IPS-15b (cell line): ENCODE results near the gene ERICH4.
A peak's percentile ranks its signal among the peaks of the same experiment; 100 is the strongest.

ENCODE experiments used
- H3K27me3 ChIP-seq: one replicate; pipeline ENCODE4 v1.6.1; 2013; ENCODE audit warnings: low read length; ENCODE audit not compliant: control insufficient read depth, insufficient read depth
- H3K36me3 ChIP-seq: one replicate; pipeline ENCODE4 v1.6.1; 2013; ENCODE audit warnings: low read length; ENCODE audit not compliant: control insufficient read depth, insufficient read depth
- H3K4me1 ChIP-seq: one replicate; pipeline ENCODE4 v1.6.1; 2013; ENCODE audit warnings: mild to moderate bottlenecking, low read length; ENCODE audit not compliant: control insufficient read depth, insufficient read depth
- H3K4me3 ChIP-seq: one replicate; pipeline ENCODE4 v1.5.1; 2013; ENCODE audit warnings: low read depth, low read length
- H3K9ac ChIP-seq: one replicate; pipeline ENCODE4 v1.6.1; 2013; ENCODE audit warnings: low read depth, mild to moderate bottlenecking, low read length
- H3K9me3 ChIP-seq: one replicate; pipeline ENCODE4 v1.6.1; 2013; ENCODE audit warnings: mild to moderate bottlenecking, low read length; ENCODE audit not compliant: control insufficient read depth, insufficient read depth

The ERICH4 gene

DNA sequence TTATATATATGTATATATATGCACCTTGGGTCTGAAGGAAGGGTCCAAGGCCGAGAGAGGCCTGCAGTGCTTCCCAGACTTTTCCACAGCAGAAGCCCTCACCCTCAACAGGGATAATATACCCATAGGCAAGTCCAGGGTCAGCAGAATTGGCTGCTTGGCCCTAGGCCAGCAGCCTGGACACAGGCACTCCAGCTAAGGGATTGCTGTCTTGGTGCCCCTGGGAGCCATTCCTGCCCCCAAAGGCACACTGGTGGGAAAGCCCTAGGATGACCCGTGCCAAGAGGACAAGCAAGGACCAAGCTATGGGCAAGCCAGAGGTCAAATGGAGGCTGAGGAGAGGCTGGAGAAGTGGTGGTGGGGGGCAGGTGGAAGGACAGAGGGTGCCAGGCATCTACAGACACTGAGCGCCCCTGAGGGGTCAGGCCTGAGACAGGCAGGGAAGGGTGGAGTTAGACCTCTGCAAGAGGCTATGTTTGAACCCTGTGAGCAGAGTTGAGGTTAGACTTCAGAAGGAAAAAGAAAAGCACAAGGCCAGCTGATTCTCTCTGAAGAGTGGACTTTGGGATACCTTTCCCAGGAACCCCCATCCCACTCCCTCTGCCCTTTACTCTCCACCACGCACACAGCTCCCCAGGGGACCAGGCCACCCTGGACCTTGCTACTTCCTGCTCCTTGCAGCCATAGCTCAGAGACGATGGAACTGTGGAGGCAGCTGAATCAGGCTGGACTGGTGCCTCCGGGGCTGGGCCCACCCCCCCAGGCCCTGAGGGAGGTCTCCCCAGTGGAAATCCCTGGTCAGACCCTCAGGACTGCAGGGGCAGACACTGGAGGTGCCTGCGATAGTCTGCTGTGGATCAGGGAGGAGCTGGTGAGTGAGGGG is at the start of gene ERICH4:
ERICH4 (plus strand) TSS at position 684 of the 883 bp plus-strand sequence; CDS start at position 698, 14 bp downstream.
- no peaks in the 10 kb centered on the region for H3K9me3 ChIP-seq
- no peak within 1 kb of the TSS for H3K9ac ChIP-seq
- H3K36me3 ChIP-seq, result no peaks in the 10 kb centered on the region
- peaks cover 6% of the 10 kb centered on the region for H3K27me3 ChIP-seq
- H3K4me1 ChIP-seq, result no peaks in the 10 kb centered on the region
- no peak within 1 kb of the TSS for H3K4me3 ChIP-seq

- Histone ChIP-seq H3K36me3 (peaks cover 10% of the 10 kb centered on the region), H3K4me3 (no peak overlapping the region), H3K4me1 (peaks cover 3% of the 10 kb centered on the region), H3K9ac (no peak overlapping the region), H3K9me3 (no peaks in the 10 kb centered on the region), H3K27me3 (no peaks in the 10 kb centered on the region)
Measured at GRCh38 chr19:41395355-41395754, 47.6 kb upstream of the ERICH4 start.

- Histone ChIP-seq H3K9ac (peak within 1 kb of the TSS; percentile 93), H3K4me1 (peaks cover 3% of the 10 kb centered on the region), H3K36me3 (no peaks in the 10 kb centered on the region), H3K27me3 (no peaks in the 10 kb centered on the region), H3K9me3 (no peaks in the 10 kb centered on the region), H3K4me3 (peak within 1 kb of the TSS; percentile 78)
Measured at GRCh38 chr19:41397086-41398049, 45.6 kb upstream of the ERICH4 start, which contains the start of the genes BCKDHA and EXOSC5. BCKDHA (plus strand) TSS chr19:41397818; CDS start chr19:41397828, 10 bp downstream. EXOSC5 (minus strand) TSS chr19:41397359; CDS start chr19:41397328, 31 bp downstream.

DNA sequence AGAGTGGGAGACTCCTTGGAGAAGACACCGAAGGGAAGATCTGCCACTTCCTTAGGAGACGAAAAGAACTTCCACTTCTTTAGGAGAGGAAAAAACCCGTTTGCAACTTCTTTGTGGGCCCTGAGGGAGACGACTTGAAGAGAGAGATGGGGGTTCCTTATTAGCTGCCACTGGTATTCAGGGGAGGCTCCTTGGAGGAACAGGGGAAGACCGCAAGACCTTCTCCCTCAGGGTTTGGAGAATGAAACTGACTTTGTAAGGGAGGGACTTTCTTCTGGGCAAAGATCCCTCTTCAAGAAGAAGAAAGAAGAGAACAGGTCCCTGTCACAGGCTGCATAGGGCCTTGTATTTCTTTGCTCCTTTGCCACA is 44.9 kb upstream of the ERICH4 start:
- H3K4me1 ChIP-seq, result peaks cover 3% of the 10 kb centered on the region
- peak overlapping the region; percentile 78 for H3K4me3 ChIP-seq
- H3K9me3 ChIP-seq, result no peaks in the 10 kb centered on the region
- H3K36me3 ChIP-seq, result no peaks in the 10 kb centered on the region
- peak overlapping the region; percentile 93 for H3K9ac ChIP-seq
- no peaks in the 10 kb centered on the region for H3K27me3 ChIP-seq

GRCh38 chr19:41398598-41398997 is 44.4 kb upstream of the ERICH4 start:
- peaks cover 3% of the 10 kb centered on the region for H3K4me1 ChIP-seq
- H3K9me3 ChIP-seq, result no peaks in the 10 kb centered on the region
- H3K9ac ChIP-seq, result no peak overlapping the region
- peak overlapping the region; percentile 78 for H3K4me3 ChIP-seq
- H3K27me3 ChIP-seq, result no peaks in the 10 kb centered on the region
- H3K36me3 ChIP-seq, result no peaks in the 10 kb centered on the region

DNA sequence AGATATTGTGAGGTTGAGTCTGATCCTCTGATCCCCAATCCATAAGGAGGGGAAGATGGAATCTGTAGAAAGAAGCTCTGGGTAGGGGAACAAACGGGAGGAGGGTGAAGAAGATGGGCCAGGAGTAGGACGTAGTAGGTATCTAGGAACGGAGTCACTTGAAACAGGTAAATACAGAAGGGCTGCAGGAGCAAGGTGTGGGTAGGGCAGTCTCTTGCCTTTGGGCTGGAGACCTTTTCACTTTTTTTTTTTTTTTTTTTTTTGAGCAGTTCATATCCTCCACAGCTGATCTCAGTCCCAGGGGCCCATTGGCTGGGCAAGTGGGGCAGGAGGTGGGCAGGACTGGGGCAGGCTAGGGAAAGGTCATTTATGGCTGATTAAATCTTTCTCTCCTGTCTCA is 43.9 kb upstream of the ERICH4 start:
- no peak overlapping the region for H3K9ac ChIP-seq
- no peaks in the 10 kb centered on the region for H3K36me3 ChIP-seq
- no peak overlapping the region for H3K4me3 ChIP-seq
- peaks cover 3% of the 10 kb centered on the region for H3K4me1 ChIP-seq
- no peaks in the 10 kb centered on the region for H3K9me3 ChIP-seq
- H3K27me3 ChIP-seq, result no peaks in the 10 kb centered on the region

- no peak overlapping the region for H3K9ac ChIP-seq
Measured at GRCh38 chr19:41399525-41399924, 43.4 kb upstream of the ERICH4 start.

GRCh38 chr19:41401483-41401882 is 41.5 kb upstream of the ERICH4 start:
- H3K4me3 ChIP-seq, result no peak overlapping the region
- H3K4me1 ChIP-seq, result peaks cover 3% of the 10 kb centered on the region
- no peaks in the 10 kb centered on the region for H3K36me3 ChIP-seq
- no peaks in the 10 kb centered on the region for H3K27me3 ChIP-seq
- H3K9ac ChIP-seq, result no peak overlapping the region
- H3K9me3 ChIP-seq, result no peaks in the 10 kb centered on the region

More at GRCh38 chr19:41399525-41399924, 43.4 kb upstream of the ERICH4 start:
- no peaks in the 10 kb centered on the region for H3K27me3 ChIP-seq
- H3K36me3 ChIP-seq, result no peaks in the 10 kb centered on the region
- peaks cover 3% of the 10 kb centered on the region for H3K4me1 ChIP-seq
- no peak overlapping the region for H3K4me3 ChIP-seq
- H3K9me3 ChIP-seq, result no peaks in the 10 kb centered on the region

DNA sequence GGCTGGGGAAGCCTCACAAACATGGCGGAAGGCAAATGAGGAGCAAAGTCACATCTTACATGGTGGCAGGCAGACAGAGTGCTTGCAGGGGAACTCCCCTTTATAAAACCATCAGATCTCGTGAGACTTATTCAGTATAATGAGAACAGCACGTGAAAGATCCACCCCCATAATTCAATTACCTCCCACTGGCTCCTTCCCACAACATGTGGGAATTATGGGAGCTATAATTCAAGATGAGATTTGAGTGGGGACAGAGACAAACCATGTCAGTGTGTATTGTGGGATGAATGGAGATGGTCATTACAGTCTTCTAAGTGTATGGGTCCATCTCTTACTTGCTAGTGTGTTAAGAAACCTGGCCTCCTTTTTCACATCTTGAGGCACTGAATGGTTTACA is 40.9 kb upstream of the ERICH4 start:
- Histone ChIP-seq H3K4me1 (peaks cover 5% of the 10 kb centered on the region), H3K4me3 (no peak overlapping the region), H3K9ac (no peak overlapping the region), H3K9me3 (no peaks in the 10 kb centered on the region), H3K27me3 (no peaks in the 10 kb centered on the region), H3K36me3 (no peaks in the 10 kb centered on the region)

GRCh38 chr19:41403181-41403970 is 39.6 kb upstream of the ERICH4 start:
- no peaks in the 10 kb centered on the region for H3K9me3 ChIP-seq
- no peaks in the 10 kb centered on the region for H3K27me3 ChIP-seq
- peaks cover 6% of the 10 kb centered on the region for H3K4me1 ChIP-seq
- H3K4me3 ChIP-seq, result no peak overlapping the region
- H3K9ac ChIP-seq, result no peak overlapping the region
- no peaks in the 10 kb centered on the region for H3K36me3 ChIP-seq

GRCh38 chr19:41405776-41406175 is 37.2 kb upstream of the ERICH4 start:
- H3K36me3 ChIP-seq, result no peaks in the 10 kb centered on the region
- H3K9ac ChIP-seq, result no peak overlapping the region
- peaks cover 5% of the 10 kb centered on the region for H3K4me1 ChIP-seq
- no peaks in the 10 kb centered on the region for H3K9me3 ChIP-seq
- H3K27me3 ChIP-seq, result no peaks in the 10 kb centered on the region
- no peak overlapping the region for H3K4me3 ChIP-seq
